GM10266 (cell line): ENCODE data around the gene SYT8.

ENCODE experiments used
- DNase-seq: peaks from one replicate; pipeline ENCODE4 v3.0.0; 2012; ENCODE audit errors: extremely low spot score
- TF ChIP-seq, protein P1 (sequence below): IDR thresholded peaks from 2 replicates; pipeline ENCODE4 v1.5.1; 2012; ENCODE audit warnings: mild to moderate bottlenecking, low read depth; ENCODE audit not compliant: control insufficient read depth, insufficient read depth; ENCODE audit errors: missing control alignments

Gene SYT8

DNA sequence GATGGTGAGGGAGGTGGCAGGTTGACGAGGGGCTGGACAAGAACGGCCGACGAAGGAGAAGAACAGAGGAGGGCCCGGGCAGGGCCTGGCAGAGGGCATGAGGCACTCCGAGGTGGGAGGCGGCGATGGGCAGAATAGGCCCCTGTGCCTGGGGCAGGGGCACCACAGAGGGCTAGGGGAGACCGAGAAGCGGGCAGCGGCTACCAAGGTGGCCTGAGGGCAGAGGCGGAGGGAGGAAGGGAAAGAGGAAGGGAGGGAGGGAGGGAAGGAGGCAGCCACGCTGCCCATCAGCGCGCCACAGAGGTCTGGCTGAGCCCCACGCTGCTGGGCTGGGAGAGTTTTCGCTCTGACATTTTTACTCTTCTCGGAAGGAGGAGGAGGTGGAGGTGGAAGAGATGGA lies 29.4 kb downstream of the SYT8 start:
- TF ChIP-seq, protein P1, sequence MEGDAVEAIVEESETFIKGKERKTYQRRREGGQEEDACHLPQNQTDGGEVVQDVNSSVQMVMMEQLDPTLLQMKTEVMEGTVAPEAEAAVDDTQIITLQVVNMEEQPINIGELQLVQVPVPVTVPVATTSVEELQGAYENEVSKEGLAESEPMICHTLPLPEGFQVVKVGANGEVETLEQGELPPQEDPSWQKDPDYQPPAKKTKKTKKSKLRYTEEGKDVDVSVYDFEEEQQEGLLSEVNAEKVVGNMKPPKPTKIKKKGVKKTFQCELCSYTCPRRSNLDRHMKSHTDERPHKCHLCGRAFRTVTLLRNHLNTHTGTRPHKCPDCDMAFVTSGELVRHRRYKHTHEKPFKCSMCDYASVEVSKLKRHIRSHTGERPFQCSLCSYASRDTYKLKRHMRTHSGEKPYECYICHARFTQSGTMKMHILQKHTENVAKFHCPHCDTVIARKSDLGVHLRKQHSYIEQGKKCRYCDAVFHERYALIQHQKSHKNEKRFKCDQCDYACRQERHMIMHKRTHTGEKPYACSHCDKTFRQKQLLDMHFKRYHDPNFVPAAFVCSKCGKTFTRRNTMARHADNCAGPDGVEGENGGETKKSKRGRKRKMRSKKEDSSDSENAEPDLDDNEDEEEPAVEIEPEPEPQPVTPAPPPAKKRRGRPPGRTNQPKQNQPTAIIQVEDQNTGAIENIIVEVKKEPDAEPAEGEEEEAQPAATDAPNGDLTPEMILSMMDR: no peak
- no peak for DNase-seq

DNA sequence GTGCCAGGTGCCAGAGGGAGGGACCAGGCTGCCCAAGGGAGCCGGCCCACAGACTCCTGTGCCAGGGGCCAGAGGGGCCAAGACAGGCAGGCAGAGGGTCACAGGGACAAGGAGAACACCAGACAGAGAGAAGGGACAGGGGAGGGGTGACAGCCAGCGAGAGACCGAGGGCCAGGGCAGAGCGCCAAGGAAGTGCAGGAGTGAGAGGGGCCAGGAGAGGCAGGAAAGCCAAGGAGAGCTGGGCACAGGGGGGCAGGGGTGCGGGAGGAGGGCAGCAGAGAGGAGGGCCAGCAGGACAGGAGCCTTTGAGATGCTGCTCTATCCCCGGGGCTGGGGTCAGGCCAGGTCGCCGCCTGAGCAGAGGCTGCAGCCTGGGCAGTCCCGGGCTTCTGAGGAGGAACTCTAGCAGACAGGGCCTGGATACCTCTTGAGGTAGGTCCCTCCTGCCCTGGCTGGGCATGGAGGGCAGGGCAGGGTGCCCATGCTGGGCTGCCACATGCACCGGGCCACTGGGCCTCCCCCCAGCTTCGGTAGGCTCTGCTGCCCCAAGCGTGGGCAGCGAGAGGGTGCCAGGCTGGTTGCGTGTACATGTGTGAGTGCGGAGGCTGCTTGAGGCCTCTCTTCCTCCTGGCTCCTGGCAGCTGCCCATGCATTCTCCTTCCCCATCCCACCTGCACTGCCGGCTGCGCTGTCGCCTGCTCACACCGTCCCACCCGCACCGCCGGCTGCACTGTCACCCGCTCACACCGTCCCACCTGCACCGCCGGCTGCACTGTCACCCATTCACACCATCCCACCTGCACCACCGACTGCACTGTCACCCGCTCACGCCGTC lies 30.3 kb downstream of the SYT8 start:
- TF ChIP-seq, protein P1: no peak
- no peak for DNase-seq

DNA sequence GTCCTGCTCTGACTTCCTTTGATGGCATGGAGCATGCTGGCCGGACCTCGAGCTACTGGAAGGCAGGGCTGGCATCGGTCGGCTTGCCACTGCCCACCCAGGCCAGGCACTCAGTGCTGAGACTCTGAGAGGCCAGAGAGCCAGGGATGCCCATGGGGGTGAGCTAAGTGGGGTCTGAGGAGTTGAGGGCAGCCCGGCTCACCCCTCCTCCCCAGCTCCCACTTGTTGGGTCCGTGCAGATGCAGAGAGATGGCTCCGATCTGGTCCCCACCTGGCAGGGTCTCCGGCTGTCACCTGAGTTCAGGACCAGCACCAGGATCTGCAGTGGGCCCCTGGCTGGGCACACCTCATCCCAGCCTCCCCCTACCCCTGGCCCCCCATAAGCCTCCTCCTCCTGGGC lies 31.4 kb downstream of the SYT8 start:
- DNase-seq: no peak
- TF ChIP-seq, protein P1: no peak

DNA sequence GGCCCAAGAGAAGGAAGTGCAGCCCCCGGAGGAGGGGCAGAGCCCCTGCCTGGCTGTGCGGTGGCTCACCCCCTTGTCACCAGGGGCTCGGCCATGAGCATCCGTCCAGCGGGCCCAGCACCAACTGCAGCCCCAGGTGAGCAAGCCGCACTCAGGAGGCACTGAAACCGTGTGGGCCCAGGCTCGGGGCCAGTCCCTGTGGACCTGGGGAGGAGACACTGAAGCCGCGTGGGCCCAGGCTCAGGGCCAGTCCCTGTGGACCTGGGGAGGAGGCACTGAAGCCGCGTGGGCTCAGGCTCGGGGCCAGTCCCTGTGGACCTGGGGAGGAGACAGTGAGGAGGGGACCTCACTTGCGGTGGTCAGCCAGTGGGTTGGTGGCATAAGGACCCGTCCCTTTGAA lies 32.0 kb downstream of the SYT8 start:
- TF ChIP-seq, protein P1: no peak

DNA sequence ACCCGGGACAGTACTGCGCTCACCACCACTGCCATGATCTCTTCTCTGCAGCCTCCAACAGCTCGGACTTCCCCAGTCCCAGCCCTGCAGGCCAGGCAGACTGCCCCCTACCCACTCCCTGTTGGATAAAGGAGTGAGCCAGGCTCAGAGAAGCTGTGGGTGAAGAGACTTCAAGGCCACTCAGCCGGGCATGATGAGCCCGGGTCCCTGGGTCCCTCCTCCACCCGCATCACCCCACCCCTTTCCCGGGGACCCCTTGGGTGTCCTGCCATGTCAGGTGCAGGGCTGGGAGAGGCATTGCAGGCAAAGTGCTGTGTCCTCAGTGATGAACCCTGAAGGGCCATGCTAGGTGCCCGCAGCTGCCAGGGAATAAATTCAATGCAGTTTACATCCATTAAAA lies 32.6 kb downstream of the SYT8 start:
- TF ChIP-seq, protein P1: no peak
- no peak for DNase-seq

More for the DNA sequence above, 32.0 kb downstream of the SYT8 start:
- no peak for DNase-seq

DNA sequence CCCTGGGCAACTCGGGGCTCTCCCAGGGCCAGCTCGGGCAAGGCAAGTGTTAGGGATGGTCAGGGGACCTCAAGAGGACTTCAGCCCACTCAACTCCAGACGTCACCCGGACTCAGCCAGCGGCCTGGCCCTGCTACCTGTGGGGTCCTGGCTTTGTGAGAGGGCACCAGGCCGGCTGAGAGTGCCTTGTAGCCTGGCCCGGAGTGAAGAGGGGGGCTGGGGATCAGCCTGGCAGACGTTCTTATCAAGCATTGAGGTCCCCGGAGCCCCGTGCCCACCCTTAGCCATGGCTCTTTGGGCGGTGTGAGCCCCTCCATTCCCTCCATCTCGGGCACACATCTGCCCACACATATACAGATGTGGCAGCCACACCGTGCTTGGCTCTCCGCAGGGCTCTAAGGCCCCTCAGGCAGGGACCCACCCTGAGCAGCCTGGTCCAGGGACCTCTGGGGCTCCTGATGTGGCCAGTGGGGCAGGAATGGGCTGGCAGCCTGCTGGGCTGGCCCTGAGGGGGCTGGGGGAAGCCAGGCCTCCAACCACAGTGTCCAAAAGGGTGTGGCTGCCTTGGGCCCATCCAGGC lies 33.4 kb downstream of the SYT8 start:
- no peak for DNase-seq
- TF ChIP-seq, protein P1: no peak
